Retina (tissue), 1 donor: ENCODE data around the gene SETD3.

ENCODE experiments used
- DNase-seq: peaks from one replicate; pipeline ENCODE4 v3.0.0-alpha.2; 2016

The SETD3 gene

GRCh38 chr14:99387880-99388279 is 92.8 kb downstream of the SETD3 start:
- DNase-seq, result no peak

DNA sequence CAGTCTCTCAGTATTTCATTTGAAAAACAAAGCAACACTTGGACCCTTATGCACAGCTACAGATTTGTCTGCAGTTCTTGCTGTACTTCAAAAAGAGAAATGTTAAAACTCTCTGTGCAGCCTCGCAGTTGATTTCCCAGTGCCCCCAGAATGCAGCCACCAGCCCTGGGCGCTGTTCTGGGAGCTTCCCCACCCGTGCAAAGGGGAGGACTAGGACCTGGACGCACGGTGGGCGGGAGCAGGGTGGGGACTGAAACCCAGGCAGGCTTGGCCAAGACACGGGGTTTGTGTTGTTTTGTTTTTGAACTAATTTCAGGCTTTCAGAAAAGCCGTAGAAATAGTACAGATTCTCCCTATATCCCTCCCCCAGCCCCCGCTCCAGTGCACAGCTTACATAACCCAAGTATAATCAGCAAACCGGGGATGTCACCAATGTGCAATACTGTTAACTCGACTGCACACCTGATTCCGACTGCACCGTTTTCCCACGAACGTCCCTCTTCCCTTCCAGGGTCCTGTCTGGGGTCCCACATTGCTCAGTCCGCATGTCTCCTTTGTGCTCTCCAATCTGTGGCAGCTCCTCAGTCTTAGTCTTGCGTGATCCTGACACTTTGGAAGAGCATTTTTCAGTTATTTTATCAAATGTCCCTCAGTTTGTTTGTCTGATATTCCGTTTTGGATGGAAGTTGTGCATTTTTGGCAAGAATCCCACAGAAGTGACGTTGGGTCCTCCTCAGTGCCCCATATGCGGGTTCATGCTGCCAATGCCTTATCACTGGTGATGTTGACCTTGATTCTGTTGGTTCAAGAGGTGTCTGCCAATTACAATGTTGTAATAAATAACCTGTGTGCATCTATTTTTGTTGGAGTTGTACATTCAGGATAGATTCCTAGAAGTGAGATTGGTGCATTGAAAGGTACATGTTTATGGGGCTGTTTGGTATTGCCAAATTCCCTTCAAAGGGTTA is 95.9 kb downstream of the SETD3 start:
- no peak for DNase-seq

GRCh38 chr14:99383472-99384449 is 96.9 kb downstream of the SETD3 start:
- DNase-seq, result no peak

DNA sequence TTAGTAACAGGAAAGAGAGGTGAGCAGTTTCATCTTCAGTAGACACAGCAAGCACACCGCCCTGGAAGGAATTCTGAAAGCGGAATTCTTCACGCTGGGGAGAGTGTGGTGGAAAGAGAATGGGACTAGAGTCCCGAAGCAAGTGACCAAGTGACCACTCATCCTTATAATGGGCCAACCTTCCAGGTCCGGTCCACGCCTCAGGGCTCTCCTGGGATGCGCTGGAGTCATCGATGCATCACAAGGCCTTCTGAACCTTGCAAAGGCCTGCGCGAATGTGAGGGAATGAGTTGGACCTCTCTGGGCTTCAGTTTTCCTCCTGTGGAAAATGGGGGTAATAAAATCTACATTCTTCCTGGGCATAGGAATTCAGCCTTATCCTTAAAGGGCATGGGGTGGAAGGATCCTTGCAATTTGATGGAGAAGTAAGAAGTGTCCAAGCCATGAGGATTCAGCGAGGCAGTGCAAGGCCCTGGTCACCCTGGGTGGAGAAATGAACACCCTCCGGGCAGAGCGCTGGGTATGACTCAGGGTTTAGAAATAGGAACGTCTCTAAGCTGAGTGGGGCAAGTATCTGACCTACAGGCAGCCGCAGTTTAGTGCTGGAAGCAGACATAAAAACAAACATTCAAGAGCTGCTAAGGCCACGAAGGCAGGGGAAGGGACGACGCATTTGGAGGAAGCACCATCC is 97.7 kb downstream of the SETD3 start:
- DNase-seq, result no peak

- DNase-seq, result no peak
These were observed 98.6 kb downstream of the SETD3 start for GRCh38 chr14:99382071-99382470.

DNA sequence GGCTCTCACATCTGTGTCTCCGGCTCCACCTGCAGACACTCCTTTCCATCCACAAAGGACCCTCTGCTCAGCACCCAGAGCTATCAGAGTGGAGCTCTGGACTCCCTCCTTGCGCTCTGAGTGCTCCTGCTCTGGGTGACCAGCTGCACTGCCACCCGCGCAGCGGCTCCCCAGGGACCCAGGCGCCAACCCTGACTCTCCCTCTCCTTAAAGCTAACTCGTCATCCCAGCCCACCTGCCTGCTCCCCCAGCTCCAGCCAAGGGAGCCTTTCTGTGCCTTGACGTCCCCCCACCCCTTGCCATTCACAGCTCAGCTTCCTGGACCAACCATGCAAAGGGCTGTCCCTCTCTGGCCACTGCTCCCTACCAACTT is 99.0 kb downstream of the SETD3 start:
- no peak for DNase-seq

- DNase-seq, result no peak
These were observed 99.5 kb downstream of the SETD3 start for GRCh38 chr14:99380991-99381687.

DNA sequence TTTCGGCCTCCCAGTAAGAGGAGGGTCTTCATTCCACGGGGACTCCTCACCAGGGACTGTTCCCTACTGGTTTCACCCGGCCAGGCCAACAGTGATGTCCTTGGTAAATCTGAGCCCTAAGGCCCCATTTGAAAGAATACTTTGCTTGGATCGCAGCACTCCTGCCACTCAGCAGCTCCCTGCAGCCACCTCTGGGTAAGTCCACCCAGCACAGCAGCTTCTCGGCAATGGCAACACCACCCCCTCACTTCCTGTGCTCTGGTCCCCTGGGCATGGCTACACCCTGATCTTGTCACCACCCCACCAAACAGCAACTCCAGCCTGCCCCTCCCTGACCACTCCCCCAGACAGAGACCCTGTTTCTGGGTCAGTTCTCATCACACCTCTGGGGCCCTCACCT is 100.3 kb downstream of the SETD3 start:
- no peak for DNase-seq

DNA sequence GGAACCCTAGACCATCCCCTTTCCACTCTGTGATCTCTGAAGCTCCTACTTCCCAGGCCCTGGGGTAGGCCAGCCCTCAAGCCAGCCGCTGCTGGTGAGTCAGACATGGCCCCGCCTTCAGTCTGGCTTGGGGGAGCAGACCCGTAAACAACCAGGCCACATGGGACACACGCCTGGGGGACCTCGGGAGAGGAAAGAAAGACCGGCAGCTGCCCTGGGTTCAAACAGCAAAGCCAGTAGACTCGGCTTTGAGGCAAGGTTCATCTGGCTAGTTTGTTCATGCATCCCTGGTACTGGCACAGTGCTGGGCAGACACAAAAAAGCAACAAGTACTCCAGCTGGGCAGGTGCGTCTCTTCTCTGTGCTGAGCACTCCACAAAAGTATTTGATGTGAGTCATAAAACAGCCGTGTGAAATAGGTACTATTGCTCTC is 101.9 kb downstream of the SETD3 start:
- DNase-seq, result no peak

- DNase-seq, result no peak
These were observed 102.7 kb downstream of the SETD3 start for GRCh38 chr14:99377951-99378350.

DNA sequence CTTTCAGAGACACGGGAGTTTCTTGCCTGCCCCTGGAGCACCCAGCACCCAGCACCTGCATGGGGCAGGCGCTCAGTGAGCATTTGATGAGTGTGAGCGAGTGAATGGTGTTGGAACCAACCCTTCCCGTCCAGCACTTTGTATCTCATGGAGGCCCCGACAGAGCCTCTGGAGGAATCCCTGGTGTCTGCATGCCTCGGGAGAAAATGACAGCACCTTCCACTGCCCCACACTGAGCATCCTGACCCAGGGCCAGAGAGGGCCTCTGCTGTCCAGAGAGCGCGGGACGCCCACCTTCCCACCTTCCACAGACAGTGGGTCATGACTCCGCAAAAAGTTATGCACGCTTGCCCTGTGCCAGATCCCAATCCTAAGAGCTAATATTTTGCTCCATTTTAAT is 105.7 kb downstream of the SETD3 start:
- DNase-seq, result no peak

DNA sequence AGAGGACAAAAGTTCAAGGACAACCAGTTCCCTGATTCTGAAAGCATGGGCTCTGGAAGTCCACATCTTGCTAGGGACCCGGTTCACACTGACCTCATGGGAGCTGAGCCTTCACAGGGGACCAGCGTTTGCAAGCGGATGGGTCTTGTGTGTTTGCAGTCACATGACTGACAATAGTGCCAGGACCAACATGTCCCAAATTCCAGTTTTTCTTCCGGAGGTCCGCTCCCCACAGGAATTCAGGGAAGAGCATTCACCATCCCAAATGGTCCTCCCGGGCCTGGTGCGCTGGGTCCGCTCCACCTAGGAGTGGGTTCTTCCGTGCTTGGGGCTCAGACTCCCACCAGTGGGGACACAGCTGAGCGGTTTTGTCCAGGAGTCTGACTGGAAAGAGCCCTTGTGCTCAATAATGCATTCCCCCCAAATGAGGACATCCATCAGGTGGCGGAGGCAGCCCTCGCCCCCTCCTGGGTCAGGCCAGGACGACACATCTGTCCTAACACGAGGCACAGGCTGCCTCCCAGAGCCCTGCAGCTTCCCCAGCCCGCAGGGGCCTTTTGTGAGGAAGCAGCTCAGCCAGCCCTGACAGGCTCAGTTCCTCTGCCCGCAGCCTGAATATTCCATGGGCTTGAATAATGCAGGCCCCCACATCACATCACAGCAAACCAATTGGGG is 116.9 kb downstream of the SETD3 start:
- DNase-seq, result no peak

GRCh38 chr14:99363051-99363450 is 117.6 kb downstream of the SETD3 start:
- no peak for DNase-seq

DNA sequence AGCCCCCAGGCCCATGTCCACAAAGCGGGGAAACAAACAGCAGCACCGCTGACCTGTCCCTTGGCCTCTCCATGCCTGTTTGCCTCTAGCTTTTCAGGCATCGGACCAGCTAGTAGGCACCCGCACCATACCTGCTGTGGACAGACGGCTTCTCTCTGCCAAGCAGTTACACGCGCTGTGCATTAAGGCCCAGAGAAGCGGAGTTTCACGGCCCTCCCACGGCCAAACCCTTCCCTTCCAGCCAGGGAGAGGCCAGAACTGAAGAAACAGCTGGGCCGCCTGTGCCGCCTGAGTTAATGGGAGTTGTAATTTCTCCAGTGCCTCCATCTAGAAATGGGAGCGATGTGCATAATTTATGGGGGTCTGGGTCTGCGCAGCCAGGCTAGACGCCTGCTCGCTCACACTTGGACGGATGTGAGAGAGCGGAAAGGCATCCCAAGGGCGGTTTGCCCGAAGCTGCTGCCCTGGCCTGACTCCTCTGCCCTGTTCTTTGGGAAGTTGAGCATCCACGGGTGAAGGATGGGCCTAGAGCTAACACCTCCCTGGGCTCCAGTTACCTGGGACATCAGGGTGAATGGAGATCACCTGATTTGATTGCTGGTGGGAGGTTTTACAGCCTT is 119.0 kb downstream of the SETD3 start:
- peak; percentile 56 for DNase-seq

DNA sequence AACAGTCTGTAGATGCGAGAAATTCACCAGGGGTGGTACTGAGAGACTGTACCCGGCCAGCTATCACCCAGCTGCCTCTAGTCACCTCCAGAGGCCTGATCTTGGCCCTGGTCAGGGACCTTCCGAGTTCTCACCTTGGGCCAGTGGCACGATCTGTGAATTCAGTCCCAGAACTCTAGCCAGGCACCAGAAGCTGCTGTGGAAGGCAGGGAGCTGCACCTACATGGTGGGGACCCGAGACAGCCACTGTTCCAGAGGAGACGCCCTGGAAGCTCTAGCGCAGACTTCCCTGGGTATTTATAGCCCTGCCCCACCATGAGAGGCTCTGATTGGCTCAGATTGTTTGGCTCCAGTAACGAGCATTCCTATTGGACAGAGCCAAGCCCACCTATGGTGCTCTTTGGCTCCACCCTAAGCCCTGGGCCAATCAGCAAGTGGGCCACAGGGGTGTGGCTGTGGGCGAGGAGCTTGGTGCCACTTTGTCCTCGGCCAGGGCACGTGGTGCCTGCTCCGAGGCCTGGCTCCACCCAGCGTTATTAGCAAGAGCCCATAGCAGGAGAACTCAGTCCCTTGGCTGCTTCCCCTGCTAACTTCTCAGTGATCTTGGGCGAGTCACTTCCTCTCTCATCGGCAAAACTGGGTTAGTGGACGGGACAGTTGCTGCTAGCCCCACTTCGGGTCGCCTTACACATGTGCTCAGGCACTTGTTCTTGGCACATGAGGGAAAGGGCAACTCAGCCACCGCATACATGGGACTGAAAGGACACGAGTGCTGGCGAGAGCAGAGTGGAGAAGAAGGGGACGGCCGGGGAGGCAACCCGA is 119.7 kb downstream of the SETD3 start:
- DNase-seq, result no peak

GRCh38 chr14:99359906-99360305 is 120.8 kb downstream of the SETD3 start:
- no peak for DNase-seq

GRCh38 chr14:99357916-99358390 is 122.7 kb downstream of the SETD3 start:
- DNase-seq, result no peak

- no peak for DNase-seq
These were observed 123.3 kb downstream of the SETD3 start for GRCh38 chr14:99357151-99357915.

DNA sequence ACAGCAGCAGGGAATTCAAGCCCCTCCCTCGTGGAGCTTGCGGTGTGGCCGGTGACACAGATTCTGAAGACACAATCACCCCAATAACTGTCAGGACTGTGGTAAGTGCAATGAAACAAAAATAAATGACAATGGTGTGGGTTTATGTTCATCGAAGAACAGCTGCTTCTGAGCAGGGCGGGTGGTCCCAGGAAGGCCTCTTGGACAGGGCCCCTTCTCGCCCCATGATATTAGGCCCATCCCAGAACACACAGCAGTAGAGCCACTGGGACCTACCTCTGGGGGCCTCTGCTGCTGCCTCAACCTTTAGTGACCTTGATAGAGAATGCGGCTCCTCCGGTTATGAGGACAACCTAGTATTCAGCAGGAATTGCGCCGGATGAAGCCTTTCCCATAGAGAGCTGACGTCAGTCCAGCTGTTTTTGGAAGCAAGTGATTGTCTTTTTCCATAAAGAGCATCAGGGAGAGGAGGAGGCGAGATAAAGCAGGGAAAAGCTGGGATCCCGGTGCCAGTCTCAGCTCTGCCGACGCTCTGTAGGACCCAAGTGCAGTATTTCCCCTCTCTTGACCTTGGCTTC is 124.5 kb downstream of the SETD3 start:
- no peak for DNase-seq
